ENCODE data around the gene USP15.
"Not testable (repeated sequence)": the region's sequence is repeated elsewhere in the genome, so short reads cannot be mapped to it uniquely, and the experiment has no call there.

The USP15 gene

GRCh38 chr12:62308201-62308600 is 48.0 kb downstream of the USP15 start:
- H3K9me3 ChIP-seq (ENCODE audit: insufficient read depth, low read depth, low read length) = peaks cover 11% of the 10 kb centered on the region; the same call in 1 of the 2 replicates
- no peaks in the 10 kb centered on the region for H3K27me3 ChIP-seq (ENCODE audit: insufficient read depth, low read length)
- H3K4me3 ChIP-seq (ENCODE audit: low read length) = no peak overlapping the region
- no peaks in the 10 kb centered on the region for H3K4me1 ChIP-seq (ENCODE audit: insufficient read depth, low read length)
- no peak overlapping the region for H3K9ac ChIP-seq (ENCODE audit: low read depth, low read length)
- peaks cover 23% of the 10 kb centered on the region for H3K36me3 ChIP-seq (ENCODE audit: insufficient read depth, low read depth, low read length)
- no peak overlapping the region for H3K27ac ChIP-seq (ENCODE audit: low read length)

DNA sequence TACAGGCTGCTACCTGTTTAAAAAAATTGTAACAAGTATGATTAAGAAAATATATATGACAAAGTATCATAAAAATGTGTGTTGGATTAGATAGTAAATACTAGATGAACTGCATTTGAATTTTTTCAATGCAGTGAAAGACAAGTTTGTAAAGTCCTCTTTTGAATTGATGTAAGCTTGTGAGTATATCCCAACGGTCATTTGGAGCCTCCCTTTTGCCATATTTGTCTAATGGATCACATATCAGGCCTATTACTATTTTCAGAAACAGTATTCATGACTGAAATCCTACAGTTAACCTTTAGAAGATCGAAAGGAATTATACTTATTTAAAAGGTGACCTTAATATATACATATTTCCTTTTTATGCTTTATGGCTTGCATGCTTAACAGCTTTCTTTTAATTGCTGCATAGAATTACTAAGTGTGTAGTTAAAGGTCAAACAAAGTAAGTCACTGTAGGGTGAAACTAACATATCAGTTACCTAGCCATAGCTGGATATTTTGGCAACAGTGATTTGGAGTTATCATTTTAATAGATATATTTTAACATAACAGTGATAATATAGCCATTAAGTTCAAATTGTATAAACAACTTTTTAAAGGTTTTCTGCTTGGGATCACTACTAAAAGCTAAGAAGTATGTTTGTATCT is 53.6 kb downstream of the USP15 start:
- Histone ChIP-seq H3K9ac (ENCODE audit: low read depth, low read length) (no peak overlapping the region), H3K36me3 (ENCODE audit: insufficient read depth, low read depth, low read length) (no peaks in the 10 kb centered on the region), H3K27me3 (ENCODE audit: insufficient read depth, low read length) (no peaks in the 10 kb centered on the region), H3K9me3 (ENCODE audit: insufficient read depth, low read depth, low read length) (no peaks in the 10 kb centered on the region), H3K27ac (ENCODE audit: low read length) (no peak overlapping the region), H3K4me1 (ENCODE audit: insufficient read depth, low read length) (no peaks in the 10 kb centered on the region), H3K4me3 (ENCODE audit: low read length) (no peak overlapping the region)

DNA sequence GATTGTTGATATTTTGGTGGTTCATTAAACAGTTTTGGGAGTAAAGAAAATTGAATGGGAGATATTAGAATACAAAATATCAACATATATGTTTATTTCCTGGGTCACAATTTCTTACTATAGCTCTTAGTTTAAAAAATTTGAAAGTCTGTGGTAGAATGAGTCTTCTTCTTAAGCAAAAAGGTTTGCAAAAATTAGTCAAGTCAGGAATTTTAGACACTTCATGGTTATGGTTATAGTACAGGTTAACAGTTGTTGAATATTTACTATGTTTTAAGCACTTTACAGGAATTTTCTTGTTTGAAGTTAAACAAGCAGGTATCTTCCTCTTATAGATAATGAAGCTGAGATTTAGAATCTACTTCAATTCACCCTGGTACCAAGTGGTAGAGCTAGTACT is 56.8 kb downstream of the USP15 start:
- H3K36me3 ChIP-seq (ENCODE audit: insufficient read depth, low read depth, low read length) = peaks cover 7% of the 10 kb centered on the region
- no peak overlapping the region for H3K9ac ChIP-seq (ENCODE audit: low read depth, low read length)
- H3K27me3 ChIP-seq (ENCODE audit: insufficient read depth, low read length) = no peaks in the 10 kb centered on the region
- H3K27ac ChIP-seq (ENCODE audit: low read length) = no peak overlapping the region
- H3K9me3 ChIP-seq (ENCODE audit: insufficient read depth, low read depth, low read length) = no peaks in the 10 kb centered on the region
- H3K4me1 ChIP-seq (ENCODE audit: insufficient read depth, low read length) = no peaks in the 10 kb centered on the region
- no peak overlapping the region for H3K4me3 ChIP-seq (ENCODE audit: low read length)

- Histone ChIP-seq H3K4me3 (ENCODE audit: low read length) (no peak overlapping the region), H3K27me3 (ENCODE audit: insufficient read depth, low read length) (no peaks in the 10 kb centered on the region), H3K9ac (ENCODE audit: low read depth, low read length) (no peak overlapping the region), H3K9me3 (ENCODE audit: insufficient read depth, low read depth, low read length) (no peaks in the 10 kb centered on the region), H3K27ac (ENCODE audit: low read length) (no peak overlapping the region), H3K36me3 (ENCODE audit: insufficient read depth, low read depth, low read length) (peaks cover 12% of the 10 kb centered on the region), H3K4me1 (ENCODE audit: insufficient read depth, low read length) (no peaks in the 10 kb centered on the region)
These were observed 58.9 kb downstream of the USP15 start for GRCh38 chr12:62319058-62319457.

GRCh38 chr12:62320054-62320453 is 59.9 kb downstream of the USP15 start:
- Histone ChIP-seq H3K27me3 (ENCODE audit: insufficient read depth, low read length) (no peaks in the 10 kb centered on the region), H3K9me3 (ENCODE audit: insufficient read depth, low read depth, low read length) (no peaks in the 10 kb centered on the region), H3K4me1 (ENCODE audit: insufficient read depth, low read length) (no peaks in the 10 kb centered on the region), H3K27ac (ENCODE audit: low read length) (no peak overlapping the region), H3K36me3 (ENCODE audit: insufficient read depth, low read depth, low read length) (peaks cover 12% of the 10 kb centered on the region), H3K9ac (ENCODE audit: low read depth, low read length) (no peak overlapping the region), H3K4me3 (ENCODE audit: low read length) (no peak overlapping the region)

DNA sequence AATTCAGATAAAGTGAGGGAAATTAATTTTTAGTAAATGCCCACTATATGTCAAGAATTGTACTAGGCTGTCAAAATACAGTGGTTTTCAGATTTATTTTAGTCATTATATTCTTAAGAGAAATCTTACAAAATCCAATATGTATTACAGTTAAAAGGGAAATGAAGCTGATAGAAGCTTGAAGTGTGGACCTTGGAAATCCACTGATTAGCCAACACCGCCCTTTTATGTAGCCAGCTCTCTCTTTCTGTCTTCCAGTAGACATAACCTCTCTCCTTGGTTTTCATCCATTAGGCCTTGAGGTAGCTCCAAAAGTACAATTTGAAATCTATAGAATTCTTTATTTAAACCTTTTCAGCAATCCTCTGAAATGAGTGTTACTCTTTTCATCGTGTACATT is 63.2 kb downstream of the USP15 start:
- Histone ChIP-seq H3K4me3 (ENCODE audit: low read length) (no peak overlapping the region), H3K27me3 (ENCODE audit: insufficient read depth, low read length) (no peaks in the 10 kb centered on the region), H3K9me3 (ENCODE audit: insufficient read depth, low read depth, low read length) (no peaks in the 10 kb centered on the region), H3K36me3 (ENCODE audit: insufficient read depth, low read depth, low read length) (peaks cover 12% of the 10 kb centered on the region), H3K9ac (ENCODE audit: low read depth, low read length) (no peak overlapping the region), H3K27ac (ENCODE audit: low read length) (no peak overlapping the region), H3K4me1 (ENCODE audit: insufficient read depth, low read length) (no peaks in the 10 kb centered on the region)

GRCh38 chr12:62328296-62328921 is 68.2 kb downstream of the USP15 start:
- Histone ChIP-seq H3K9ac (ENCODE audit: low read depth, low read length) (no peak overlapping the region), H3K36me3 (ENCODE audit: insufficient read depth, low read depth, low read length) (no peaks in the 10 kb centered on the region), H3K9me3 (ENCODE audit: insufficient read depth, low read depth, low read length) (no peaks in the 10 kb centered on the region), H3K4me3 (ENCODE audit: low read length) (no peak overlapping the region), H3K27me3 (ENCODE audit: insufficient read depth, low read length) (no peaks in the 10 kb centered on the region), H3K27ac (ENCODE audit: low read length) (no peak overlapping the region), H3K4me1 (ENCODE audit: insufficient read depth, low read length) (no peaks in the 10 kb centered on the region)

GRCh38 chr12:62331306-62331705 is 71.1 kb downstream of the USP15 start:
- H3K36me3 ChIP-seq (ENCODE audit: insufficient read depth, low read depth, low read length) = no peaks in the 10 kb centered on the region
- H3K27me3 ChIP-seq (ENCODE audit: insufficient read depth, low read length) = no peaks in the 10 kb centered on the region
- no peaks in the 10 kb centered on the region for H3K4me1 ChIP-seq (ENCODE audit: insufficient read depth, low read length)
- H3K4me3 ChIP-seq (ENCODE audit: low read length) = no peak overlapping the region
- H3K27ac ChIP-seq (ENCODE audit: low read length) = no peak overlapping the region
- no peaks in the 10 kb centered on the region for H3K9me3 ChIP-seq (ENCODE audit: insufficient read depth, low read depth, low read length)
- no peak overlapping the region for H3K9ac ChIP-seq (ENCODE audit: low read depth, low read length)

DNA sequence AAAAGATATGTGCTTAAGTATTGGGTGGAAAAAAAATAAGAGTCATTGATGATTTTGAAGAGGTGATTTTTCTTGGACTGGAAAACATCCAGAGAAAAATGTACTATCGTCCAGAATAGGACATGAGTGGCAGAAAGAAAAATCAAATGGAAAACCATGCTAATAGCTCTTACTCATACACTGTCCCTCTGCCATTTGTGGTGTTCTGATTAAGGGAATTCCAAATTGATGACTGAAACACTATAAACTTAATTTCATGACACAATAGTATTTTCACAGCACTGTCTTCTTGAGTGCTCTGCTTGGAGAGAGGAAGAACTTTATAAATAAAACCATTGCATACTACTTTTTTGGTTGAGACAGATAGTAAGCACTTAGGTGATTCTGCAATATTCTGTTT is 72.4 kb downstream of the USP15 start:
- no peaks in the 10 kb centered on the region for H3K9me3 ChIP-seq (ENCODE audit: insufficient read depth, low read depth, low read length)
- no peak overlapping the region for H3K9ac ChIP-seq (ENCODE audit: low read depth, low read length)
- no peaks in the 10 kb centered on the region for H3K27me3 ChIP-seq (ENCODE audit: insufficient read depth, low read length)
- H3K4me3 ChIP-seq (ENCODE audit: low read length) = no peak overlapping the region
- H3K27ac ChIP-seq (ENCODE audit: low read length) = no peak overlapping the region
- H3K36me3 ChIP-seq (ENCODE audit: insufficient read depth, low read depth, low read length) = no peaks in the 10 kb centered on the region
- H3K4me1 ChIP-seq (ENCODE audit: insufficient read depth, low read length) = no peaks in the 10 kb centered on the region

GRCh38 chr12:62335057-62335456 is 74.9 kb downstream of the USP15 start:
- Histone ChIP-seq H3K9me3 (ENCODE audit: insufficient read depth, low read depth, low read length) (no peaks in the 10 kb centered on the region), H3K27ac (ENCODE audit: low read length) (no peak overlapping the region), H3K36me3 (ENCODE audit: insufficient read depth, low read depth, low read length) (no peaks in the 10 kb centered on the region), H3K9ac (ENCODE audit: low read depth, low read length) (no peak overlapping the region), H3K27me3 (ENCODE audit: insufficient read depth, low read length) (no peaks in the 10 kb centered on the region), H3K4me3 (ENCODE audit: low read length) (no peak overlapping the region), H3K4me1 (ENCODE audit: insufficient read depth, low read length) (no peaks in the 10 kb centered on the region)

DNA sequence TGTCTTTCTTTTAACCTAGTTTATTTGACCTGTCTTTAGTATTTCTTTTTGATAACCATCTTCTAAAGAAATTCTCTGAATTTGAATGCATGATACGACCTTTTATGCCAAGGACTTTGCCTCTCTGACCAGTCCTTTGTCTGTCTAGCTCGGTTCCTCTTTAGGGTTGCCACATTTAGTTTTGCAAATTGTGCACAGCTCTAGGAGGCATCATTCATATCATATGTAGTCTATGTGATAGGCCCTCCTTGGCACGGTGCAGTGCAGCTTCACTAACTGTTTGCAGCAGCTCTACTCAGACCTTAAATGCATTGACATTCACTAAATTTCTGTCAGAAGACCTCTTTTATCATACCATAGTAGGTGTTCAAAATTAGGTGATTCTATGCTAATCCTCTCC is 75.6 kb downstream of the USP15 start:
- Histone ChIP-seq H3K9me3 (ENCODE audit: insufficient read depth, low read depth, low read length) (no peaks in the 10 kb centered on the region), H3K9ac (ENCODE audit: low read depth, low read length) (no peak overlapping the region), H3K36me3 (ENCODE audit: insufficient read depth, low read depth, low read length) (no peaks in the 10 kb centered on the region), H3K4me3 (ENCODE audit: low read length) (no peak overlapping the region), H3K4me1 (ENCODE audit: insufficient read depth, low read length) (no peaks in the 10 kb centered on the region), H3K27ac (ENCODE audit: low read length) (no peak overlapping the region), H3K27me3 (ENCODE audit: insufficient read depth, low read length) (no peaks in the 10 kb centered on the region)

DNA sequence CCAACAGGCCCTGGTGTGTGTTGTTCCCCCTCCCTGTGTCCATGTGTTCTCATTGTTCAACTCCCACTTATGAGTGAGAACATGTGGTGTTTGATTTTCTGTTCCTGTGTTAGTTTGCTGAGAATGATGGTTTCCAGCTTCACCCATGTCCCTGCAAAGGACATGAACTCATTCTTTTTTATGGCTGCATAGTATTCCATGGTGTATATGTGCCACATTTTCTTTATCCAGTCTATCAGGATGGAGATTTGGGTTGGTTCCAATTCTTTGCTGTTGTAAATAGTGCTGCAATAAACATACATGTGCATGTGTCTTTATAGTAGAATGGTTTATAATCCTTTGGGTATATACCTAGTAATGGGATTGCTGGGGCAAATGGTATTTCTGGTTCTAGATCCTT is 77.4 kb downstream of the USP15 start:
- not testable (repeated sequence) for H3K27me3 ChIP-seq (ENCODE audit: insufficient read depth, low read length); H3K4me1 ChIP-seq (ENCODE audit: insufficient read depth, low read length); H3K9ac ChIP-seq (ENCODE audit: low read depth, low read length); H3K36me3 ChIP-seq (ENCODE audit: insufficient read depth, low read depth, low read length); H3K9me3 ChIP-seq (ENCODE audit: insufficient read depth, low read depth, low read length); H3K4me3 ChIP-seq (ENCODE audit: low read length); H3K27ac ChIP-seq (ENCODE audit: low read length)

Measured in iPS-20b (cell line).